HG03354 (cell line): Measurements from ENCODE around the gene P2RX6.
"Not testable (repeated sequence)": the region's sequence is repeated elsewhere in the genome, so short reads cannot be mapped to it uniquely, and the experiment has no call there.

Experiments
- ATAC-seq: cut with Tn5 transposase; IDR thresholded peaks from one replicate; pipeline ENCODE4 v1.9.1; 2021; ENCODE audit warnings: mild to moderate bottlenecking; ENCODE audit not compliant: unreplicated experiment, poor library complexity, severe bottlenecking

P2RX6 gene

DNA sequence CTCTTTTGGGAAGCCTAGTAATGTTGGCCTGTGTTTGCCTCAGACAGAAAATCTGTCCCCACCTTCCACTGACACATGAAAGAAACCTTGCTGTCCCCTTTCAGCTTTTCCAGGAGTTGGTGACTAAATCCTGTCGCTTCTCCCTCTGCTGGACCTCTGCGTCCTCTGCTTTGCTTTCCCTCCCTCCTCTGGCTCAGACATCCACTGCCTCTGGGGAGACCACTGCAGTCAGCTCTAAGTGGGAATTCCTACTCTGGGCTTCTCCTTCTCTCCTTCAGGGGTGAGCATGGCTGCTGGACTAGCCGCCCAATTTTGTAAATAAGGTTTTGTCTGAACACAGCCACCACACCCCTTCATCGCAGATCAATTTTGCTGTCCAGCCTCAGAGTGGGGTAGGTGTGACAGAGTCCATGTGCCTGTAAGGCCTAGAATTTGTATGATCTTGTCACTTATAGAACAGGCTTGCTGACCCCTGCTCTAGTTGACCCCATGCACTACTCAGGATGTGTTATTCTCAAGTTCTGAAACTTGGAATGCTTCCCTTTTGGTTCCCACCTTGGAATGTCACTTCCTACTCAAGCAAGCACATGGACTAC is 53.8 kb downstream of the P2RX6 start:
- ATAC-seq, result no peak

DNA sequence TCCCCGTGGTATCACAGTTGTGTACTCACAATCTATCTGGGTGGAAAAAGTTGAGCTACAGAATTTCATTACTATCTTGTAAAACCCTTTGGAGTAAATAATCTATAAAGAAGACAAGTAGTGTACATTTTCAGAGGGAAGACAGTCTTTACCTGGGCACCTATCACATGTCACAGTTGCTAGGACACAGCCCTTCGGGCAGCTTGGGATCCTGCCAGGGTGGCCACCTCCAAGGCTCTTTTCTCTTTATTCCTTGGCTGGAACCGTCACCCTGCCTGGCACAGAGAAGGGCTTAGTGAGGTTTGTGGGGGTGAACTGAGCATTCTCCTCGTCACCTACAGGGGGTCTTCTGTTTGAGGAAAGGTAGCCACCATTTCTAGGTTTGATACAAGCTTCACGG is 54.4 kb downstream of the P2RX6 start:
- no peak for ATAC-seq

DNA sequence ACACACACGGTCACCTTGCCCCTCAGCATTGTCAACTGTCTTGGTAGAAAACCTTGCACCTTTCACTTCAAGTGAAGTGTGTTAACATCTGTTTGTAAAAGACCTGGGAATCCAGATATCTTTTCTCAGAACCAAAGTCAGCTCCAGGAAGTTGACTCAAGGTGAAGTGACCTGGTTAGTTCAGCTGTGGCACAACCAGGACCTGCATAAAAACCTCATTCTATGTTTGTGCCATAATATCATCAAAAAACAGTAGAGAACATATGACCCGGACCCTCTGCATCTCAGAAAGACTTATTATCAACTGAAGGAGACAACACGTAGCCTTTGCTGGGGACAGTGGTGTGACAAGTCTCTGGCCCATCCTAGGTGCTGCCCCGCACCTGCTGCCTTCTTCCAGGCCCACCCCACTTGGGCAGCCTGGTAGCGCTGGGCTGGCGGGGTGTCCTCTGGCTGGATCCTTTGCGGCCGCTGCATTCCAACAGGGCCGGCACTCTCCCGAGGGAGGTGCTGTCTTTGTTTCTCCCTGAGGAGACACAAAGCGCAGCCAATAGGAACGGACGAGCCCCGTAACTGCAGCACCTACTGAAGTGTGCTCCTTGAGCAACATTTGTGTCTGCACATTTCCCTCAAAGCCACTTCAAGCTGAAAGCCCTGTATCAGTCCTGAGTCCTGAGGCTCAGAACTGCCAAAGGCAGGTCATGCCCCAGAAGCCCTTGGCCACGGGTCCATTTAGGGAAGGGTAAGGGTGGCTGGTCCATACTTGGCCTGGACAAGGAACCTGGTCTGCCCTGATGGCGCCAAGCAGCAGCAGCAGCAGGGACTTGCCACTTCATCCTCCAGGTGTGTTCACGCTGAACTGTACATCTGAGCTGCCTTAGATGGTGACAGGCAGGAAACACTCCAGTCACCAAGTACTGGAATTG is 56.0 kb downstream of the P2RX6 start:
- no peak for ATAC-seq

DNA sequence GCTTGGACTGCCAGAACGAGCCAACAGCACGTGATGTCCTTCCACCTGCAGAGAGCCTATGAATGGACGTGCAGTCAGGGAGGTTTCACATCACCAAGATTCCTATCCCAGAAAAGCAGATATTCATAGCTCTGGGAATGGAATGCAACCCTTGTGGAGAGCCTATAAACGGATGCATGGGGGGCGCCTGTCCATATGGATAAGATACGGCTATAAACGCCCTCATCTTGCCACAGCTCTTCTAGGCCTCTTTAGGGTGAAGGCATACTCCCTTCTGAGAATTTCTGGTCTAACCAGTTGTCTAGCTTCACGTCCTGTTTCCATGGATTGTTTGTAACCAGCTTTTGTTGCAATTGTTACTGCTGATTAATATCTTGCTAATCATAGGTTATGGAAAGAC is 56.8 kb downstream of the P2RX6 start:
- ATAC-seq, result not testable (repeated sequence)

DNA sequence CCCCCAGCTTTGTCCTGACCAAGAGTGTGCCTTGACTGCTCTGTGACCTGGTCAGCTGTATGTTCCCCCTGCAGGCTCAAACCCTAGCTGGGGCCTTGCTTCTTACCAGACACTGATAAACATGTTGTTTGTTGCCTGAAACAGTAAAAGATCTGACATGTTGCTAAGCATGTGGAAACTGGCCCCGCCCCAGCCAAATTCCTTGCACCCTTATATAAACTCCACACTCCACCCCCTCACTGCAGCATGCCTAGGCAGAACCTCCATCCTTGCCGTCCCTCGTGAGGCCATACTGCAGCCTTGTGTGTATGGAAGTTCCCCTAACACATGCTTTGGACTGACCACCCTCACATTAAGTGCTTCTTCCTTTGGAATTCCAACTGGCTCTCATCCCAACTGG is 58.1 kb downstream of the P2RX6 start:
- no peak for ATAC-seq

DNA sequence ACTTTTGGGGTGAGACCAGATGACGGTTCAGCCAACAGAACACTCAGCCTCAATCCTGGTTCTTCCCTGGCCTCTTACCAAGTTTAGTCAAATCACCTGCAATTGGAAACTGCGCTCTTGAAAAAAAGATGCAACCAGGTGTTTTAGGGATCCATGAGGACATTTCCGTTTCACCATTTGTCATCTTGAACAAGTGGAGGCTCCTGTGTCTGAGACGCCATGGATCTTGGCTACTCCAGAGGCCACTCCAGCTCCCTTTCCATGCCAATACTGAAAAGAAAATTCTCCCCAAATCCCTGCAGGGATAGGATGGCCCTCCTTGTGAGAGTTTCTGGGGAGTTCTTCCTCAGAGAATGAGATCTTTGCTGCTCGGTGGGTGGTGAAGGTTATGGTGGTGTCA is 58.5 kb downstream of the P2RX6 start:
- ATAC-seq, result no peak

DNA sequence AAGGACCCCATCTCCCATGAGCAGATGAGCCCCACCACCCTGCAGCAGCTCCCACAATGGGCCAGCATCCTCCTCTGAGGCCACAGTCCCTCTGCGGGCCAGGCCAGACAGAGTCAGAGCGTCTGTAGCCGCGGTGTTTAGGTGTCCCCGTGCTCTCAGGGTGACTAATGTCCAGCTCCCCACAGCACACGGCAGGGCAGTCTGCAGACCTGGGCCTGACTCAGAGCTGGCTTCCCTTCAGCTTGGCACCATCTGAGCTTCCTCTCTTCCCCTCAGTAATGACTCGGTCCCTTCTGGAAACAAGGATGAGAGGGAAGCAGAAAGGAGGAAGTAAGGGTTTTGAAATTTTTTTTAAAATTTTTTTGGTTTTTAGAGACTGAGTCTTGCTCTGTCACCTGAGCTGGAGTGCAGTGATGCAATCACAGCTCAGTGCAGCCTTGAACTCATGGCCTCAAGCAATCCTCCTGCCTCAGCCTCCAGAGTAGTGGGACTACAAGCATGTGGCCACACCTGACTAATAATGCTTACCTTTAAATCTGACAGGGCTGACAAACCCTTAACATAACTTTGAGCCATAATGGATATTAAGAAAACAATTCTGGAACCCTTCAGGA is 59.2 kb downstream of the P2RX6 start:
- ATAC-seq, result no peak

DNA sequence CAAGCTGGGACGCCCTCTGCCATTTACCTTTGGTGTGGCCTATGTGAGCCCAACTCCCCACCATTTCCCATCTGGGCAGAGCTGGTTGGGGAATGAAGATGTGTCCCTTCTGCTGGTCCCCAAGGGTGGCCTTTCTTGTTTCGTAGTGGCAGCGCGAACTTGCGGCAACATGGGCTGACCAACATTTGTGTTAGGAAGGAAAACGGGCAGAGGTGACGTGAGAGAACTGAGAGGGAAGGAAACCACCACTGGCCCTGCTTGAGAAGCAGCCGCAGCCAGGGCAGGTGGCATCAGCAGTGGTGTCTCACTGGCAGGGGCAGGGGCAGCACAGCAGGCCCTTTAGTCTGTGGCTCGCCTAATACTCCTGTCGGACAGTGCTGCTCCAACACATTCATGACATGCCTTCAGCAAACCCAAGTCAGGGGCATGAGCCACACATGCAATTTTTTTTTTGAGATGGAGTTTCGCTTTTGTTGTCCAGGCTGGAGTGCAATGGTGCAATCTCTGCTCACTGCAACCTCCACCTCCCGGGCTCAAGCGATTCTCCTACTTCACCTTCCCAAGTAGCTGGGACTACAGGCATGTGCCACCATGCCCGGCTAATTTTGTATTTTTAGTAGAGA is 60.7 kb downstream of the P2RX6 start:
- no peak for ATAC-seq

DNA sequence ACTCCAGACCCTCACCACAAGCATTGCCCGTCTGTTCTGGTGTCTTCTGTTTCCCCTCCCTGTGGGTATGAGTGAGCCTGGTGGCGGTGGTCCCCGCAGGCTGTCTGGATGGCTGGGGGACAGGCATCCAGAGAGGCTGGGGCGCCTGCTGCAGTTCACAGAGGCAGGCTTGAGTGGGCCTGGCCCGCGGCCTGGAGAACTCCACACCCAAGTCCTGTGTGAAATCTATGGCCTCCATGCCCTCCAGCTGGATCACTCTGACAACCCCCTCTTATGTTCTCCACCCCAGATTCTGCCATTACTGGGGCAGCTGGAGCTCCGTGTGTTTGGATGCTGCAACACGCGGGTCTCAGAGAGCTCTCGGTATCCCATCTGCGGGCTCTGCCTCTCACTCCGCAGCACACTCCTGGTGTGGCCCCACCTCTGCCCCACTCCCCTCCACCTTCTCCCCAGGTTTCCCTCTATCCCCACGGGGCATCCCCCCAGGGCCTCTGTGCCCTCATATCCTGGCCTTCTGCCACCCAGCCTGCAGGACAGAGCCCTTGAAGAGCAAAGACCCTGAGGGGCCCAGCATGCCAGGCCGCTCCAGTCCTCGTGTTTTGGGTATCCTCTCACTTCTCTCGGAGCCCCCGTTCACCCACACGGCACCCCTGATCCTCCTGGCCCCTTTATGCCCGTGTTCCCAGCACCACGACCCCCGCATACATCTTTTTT is 62.1 kb downstream of the P2RX6 start:
- ATAC-seq, result no peak
